Measurements from ENCODE around the gene ZMYM4. TPM values are rescaled to one million over a fixed set of nuclear protein-coding genes. Genes with fewer than 3 reads are reported as not detected.

ZMYM4 gene
- polyA plus RNA-seq, 1 experiment, result 58.3 TPM

DNA sequence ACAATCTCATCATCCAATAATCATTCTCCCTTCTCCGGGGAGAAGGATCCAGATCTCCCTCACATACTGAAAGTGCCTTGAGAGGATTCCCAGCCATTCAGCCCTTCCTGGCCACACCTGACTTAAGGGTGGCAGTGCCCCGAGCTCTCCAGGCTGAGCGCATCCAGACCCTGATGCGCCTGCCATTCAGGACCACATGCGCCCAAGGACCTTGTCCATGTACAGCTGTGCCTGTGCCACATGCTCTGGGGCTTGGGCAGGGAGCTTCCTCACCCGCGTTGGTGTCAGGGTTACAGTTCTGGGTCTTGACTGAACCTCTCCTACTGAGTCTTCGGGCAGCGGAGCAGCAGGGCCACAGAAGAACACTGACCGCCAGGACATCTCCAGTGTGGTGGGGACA is 167.6 kb downstream of the ZMYM4 start:
- Histone ChIP-seq H3K27me3 (ENCODE audit: control insufficient read depth, insufficient read depth, low read length) (no peaks in the 10 kb centered on the region), H3K27ac (ENCODE audit: low read depth, low read length) (no peak overlapping the region), H3K4me3 (ENCODE audit: low read depth, low read length) (no peak overlapping the region), H3K9me3 (ENCODE audit: control insufficient read depth, insufficient read depth, low read length) (no peaks in the 10 kb centered on the region)
- CTCF ChIA-PET, result no interaction called here
- no peak for TF ChIP-seq CTCF (IDR thresholded peaks at IDR 0.05; ENCODE audit: low read depth, low read length)
- no peak for DNase-seq (ENCODE audit: low read depth, low spot score)
- POLR2A ChIA-PET, result no interaction called here

- ChIA-PET CTCF (interaction anchor here (1.0 kb wide), 1 partner anchor 13 kb away, joined by 4 read pairs; no protein-coding TSS in a partner anchor), POLR2A (no interaction called here)
- Histone ChIP-seq H3K4me3 (ENCODE audit: low read depth, low read length) (no peak overlapping the region), H3K9me3 (ENCODE audit: control insufficient read depth, insufficient read depth, low read length) (no peaks in the 10 kb centered on the region), H3K27me3 (ENCODE audit: control insufficient read depth, insufficient read depth, low read length) (no peaks in the 10 kb centered on the region), H3K27ac (ENCODE audit: low read depth, low read length) (no peak overlapping the region)
- TF ChIP-seq CTCF (IDR thresholded peaks at IDR 0.05; ENCODE audit: low read depth, low read length), result no peak
- DNase-seq (ENCODE audit: low read depth, low spot score), result no peak
These were observed 168.7 kb downstream of the ZMYM4 start for GRCh38 chr1:35437200-35437599.

DNA sequence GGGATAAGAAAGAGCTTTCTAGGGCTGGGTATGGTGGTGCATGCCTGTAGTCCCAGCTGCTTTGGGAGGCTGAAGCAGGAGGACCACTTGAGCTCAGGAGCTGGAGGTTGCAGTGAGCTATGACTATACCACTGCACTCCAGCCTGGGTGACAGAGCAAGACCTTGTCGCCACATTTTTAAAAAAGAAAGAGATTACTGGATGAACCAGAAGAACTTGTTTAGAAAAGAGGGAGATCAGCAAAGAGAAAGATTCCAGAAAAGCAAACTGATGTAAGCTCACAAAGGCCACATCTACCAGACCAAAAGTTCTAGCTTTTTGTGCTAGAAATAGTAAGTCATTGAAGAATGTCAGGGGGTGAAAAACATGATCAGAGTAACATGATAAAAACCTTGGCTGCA is 171.1 kb downstream of the ZMYM4 start:
- DNase-seq (ENCODE audit: low read depth, low spot score), result no peak
- Histone ChIP-seq H3K9me3 (ENCODE audit: control insufficient read depth, insufficient read depth, low read length) (no peaks in the 10 kb centered on the region), H3K27me3 (ENCODE audit: control insufficient read depth, insufficient read depth, low read length) (no peaks in the 10 kb centered on the region), H3K27ac (ENCODE audit: low read depth, low read length) (no peak overlapping the region), H3K4me3 (ENCODE audit: low read depth, low read length) (no peak overlapping the region)
- POLR2A ChIA-PET, result no interaction called here
- CTCF ChIA-PET, result interaction anchor here (3.6 kb wide), 1 partner anchor 12 kb away, joined by 20 read pairs; no protein-coding TSS in a partner anchor
- no peak for TF ChIP-seq CTCF (IDR thresholded peaks at IDR 0.05; ENCODE audit: low read depth, low read length)

- ChIA-PET CTCF (interaction anchor here (3.6 kb wide), 1 partner anchor 9 kb away, joined by 20 read pairs; no protein-coding TSS in a partner anchor), POLR2A (no interaction called here)
- Histone ChIP-seq H3K27me3 (ENCODE audit: control insufficient read depth, insufficient read depth, low read length) (no peaks in the 10 kb centered on the region), H3K4me3 (ENCODE audit: low read depth, low read length) (no peak overlapping the region), H3K27ac (ENCODE audit: low read depth, low read length) (no peak overlapping the region), H3K9me3 (ENCODE audit: control insufficient read depth, insufficient read depth, low read length) (no peaks in the 10 kb centered on the region)
- no peak for DNase-seq (ENCODE audit: low read depth, low spot score)
- TF ChIP-seq CTCF (IDR thresholded peaks at IDR 0.05; ENCODE audit: low read depth, low read length), result no peak
These were observed 173.5 kb downstream of the ZMYM4 start for GRCh38 chr1:35441926-35442579.

DNA sequence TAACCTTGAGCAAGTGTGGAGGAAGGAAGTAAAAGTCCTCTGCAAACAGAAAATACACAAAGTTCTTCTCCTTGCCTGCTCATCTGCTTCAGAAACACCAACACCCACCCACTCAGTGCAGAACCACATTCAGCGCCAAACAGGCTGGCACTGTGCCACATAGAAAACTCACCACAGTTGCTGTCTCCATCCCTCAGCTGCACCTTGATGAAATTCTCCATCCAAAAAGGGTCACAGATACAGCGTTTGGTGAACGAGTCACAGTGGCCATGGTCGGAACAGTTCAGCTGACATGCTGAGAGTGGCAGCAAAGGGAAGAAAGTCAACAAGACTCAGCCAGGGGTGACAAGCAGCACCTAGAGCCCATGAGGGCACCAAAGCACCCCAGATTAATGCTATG is 174.2 kb downstream of the ZMYM4 start:
- TF ChIP-seq CTCF (IDR thresholded peaks at IDR 0.05; ENCODE audit: low read depth, low read length), result no peak
- ChIA-PET POLR2A (no interaction called here), CTCF (interaction anchor here (1.1 to 1.9 kb wide), 2 partner anchors 122 to 126 kb away, joined by 3 to 6 read pairs; no protein-coding TSS in a partner anchor)
- Histone ChIP-seq H3K27ac (ENCODE audit: low read depth, low read length) (no peak overlapping the region), H3K27me3 (ENCODE audit: control insufficient read depth, insufficient read depth, low read length) (no peaks in the 10 kb centered on the region), H3K4me3 (ENCODE audit: low read depth, low read length) (no peak overlapping the region), H3K9me3 (ENCODE audit: control insufficient read depth, insufficient read depth, low read length) (no peaks in the 10 kb centered on the region)
- DNase-seq (ENCODE audit: low read depth, low spot score), result no peak
